ENCODE results near the gene GAST. TPM values are rescaled to one million over a fixed set of nuclear protein-coding genes. Genes with fewer than 3 reads are reported as not detected.

Gene GAST
- total and polyA plus RNA-seq, 9 donors: not detected

- Histone ChIP-seq H3K36me3 (no peaks in the 10 kb centered on the region), H3K27ac (no peak overlapping the region), H3K4me3 (no peak overlapping the region), H3K27me3 (no peaks in the 10 kb centered on the region), H3K4me1 (ENCODE audit: insufficient read depth) (no peaks in the 10 kb centered on the region), H3K9me3 (no peaks in the 10 kb centered on the region)
- WGBS, 3 donors: 81 to 89% (median 87%) methylated on average over 7 of the region's 7 CpGs
- TF ChIP-seq, protein P1, sequence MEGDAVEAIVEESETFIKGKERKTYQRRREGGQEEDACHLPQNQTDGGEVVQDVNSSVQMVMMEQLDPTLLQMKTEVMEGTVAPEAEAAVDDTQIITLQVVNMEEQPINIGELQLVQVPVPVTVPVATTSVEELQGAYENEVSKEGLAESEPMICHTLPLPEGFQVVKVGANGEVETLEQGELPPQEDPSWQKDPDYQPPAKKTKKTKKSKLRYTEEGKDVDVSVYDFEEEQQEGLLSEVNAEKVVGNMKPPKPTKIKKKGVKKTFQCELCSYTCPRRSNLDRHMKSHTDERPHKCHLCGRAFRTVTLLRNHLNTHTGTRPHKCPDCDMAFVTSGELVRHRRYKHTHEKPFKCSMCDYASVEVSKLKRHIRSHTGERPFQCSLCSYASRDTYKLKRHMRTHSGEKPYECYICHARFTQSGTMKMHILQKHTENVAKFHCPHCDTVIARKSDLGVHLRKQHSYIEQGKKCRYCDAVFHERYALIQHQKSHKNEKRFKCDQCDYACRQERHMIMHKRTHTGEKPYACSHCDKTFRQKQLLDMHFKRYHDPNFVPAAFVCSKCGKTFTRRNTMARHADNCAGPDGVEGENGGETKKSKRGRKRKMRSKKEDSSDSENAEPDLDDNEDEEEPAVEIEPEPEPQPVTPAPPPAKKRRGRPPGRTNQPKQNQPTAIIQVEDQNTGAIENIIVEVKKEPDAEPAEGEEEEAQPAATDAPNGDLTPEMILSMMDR (IDR thresholded peaks at IDR 0.05): no peak
- DNase-seq: no peak
- intact Hi-C loops (cut with DNase I): no loop called here
Observed at GRCh38 chr17:41722231-41722630, 10.1 kb downstream of the GAST start.

DNA sequence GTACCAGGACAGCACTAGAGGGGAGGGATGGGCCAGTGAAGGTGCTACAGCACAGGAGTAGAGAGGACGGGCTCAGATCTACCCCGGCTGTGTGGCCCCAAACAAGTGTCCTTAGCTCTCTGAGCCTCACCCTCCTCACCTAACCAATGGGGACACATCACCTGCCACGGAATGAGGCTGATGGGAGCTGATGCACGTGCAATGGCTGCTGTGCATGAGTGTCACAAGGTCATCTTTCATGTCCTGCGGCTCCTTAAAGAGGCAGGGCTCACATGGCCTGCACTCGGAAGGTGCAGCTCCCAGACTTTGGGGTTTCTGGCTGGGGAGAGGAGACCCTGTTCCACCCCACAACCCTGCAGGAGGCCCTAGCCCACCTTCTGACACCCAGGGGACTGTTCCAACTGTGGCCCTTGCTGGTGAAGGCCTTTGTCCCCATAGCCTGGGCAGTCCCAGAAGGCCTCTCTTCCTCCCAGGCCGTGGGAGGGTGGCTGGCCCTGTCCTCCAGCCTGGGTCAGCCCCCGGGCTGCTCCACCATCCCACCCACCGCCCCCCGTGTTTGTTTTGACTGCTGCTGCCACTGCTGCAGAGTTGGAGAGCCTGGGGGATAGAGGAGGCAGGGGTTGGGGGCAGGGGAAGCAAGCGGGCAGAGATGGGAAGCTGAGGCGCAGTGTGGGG, 11.8 kb downstream of the GAST start:
- H3K4me3 ChIP-seq: no peak overlapping the region
- H3K27me3 ChIP-seq: no peaks in the 10 kb centered on the region
- TF ChIP-seq EP300 (IDR thresholded peaks at IDR 0.05) (no peak), POLR2A (IDR thresholded peaks at IDR 0.05) (no peak)
- TF ChIP-seq, protein P1 (IDR thresholded peaks at IDR 0.05): no peak
- no peak for DNase-seq
- H3K27ac ChIP-seq: no peak overlapping the region
- H3K4me1 ChIP-seq (ENCODE audit: insufficient read depth): no peaks in the 10 kb centered on the region
- intact Hi-C loops (cut with DNase I): no loop called here
- WGBS, 3 donors: 70 to 72% (median 70%) methylated on average over 11 to 12 of the region's 12 CpGs
- no peaks in the 10 kb centered on the region for H3K9me3 ChIP-seq
- H3K36me3 ChIP-seq: no peaks in the 10 kb centered on the region

DNA sequence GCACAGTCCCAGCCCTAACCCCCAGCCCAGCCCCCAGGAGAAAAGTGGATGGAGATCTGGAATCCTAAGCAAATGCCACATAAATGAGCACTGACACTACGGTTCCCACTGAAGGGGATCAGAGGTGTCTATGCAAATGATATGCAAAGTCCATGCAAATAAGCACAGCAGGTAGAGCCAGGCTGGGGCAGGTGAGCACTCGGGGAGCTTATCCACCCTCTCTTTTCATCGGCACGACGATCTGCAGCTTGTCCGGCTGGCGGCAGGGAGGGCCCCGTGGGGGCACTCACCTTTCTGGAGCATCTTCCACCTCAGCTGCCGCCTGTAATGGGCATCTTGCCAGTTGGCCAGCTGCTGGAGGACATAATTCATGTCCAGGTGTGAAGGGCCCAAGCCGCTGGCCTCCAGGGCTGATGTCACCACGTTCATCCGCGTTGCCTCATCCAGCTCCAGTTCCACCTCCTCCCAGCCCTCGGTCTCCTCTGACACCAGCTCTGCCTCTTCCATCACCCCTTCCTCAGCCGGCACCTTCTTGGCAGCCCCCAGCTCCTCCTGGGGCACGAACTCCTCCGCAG, 12.4 kb downstream of the GAST start:
- intact Hi-C loops (cut with DNase I): no loop called here
- Histone ChIP-seq H3K9me3 (no peaks in the 10 kb centered on the region), H3K4me1 (ENCODE audit: insufficient read depth) (no peaks in the 10 kb centered on the region), H3K27ac (no peak overlapping the region), H3K36me3 (no peaks in the 10 kb centered on the region), H3K4me3 (no peak overlapping the region), H3K27me3 (no peaks in the 10 kb centered on the region)
- 44 to 53% (median 52%) methylated on average over 16 to 17 of the region's 17 CpGs for WGBS, 3 donors
- DNase-seq: no peak
- TF ChIP-seq EP300 (IDR thresholded peaks at IDR 0.05): no peak
- no peak for TF ChIP-seq POLR2A (IDR thresholded peaks at IDR 0.05)
- TF ChIP-seq, protein P1 (IDR thresholded peaks at IDR 0.05): no peak

- DNase-seq: no peak
- H3K27ac ChIP-seq: no peak overlapping the region
- H3K36me3 ChIP-seq: no peaks in the 10 kb centered on the region
- 74 to 90% (median 86%) methylated on average over 5 of the region's 5 CpGs for WGBS, 3 donors
- no peaks in the 10 kb centered on the region for H3K4me1 ChIP-seq (ENCODE audit: insufficient read depth)
- H3K27me3 ChIP-seq: no peaks in the 10 kb centered on the region
- no peaks in the 10 kb centered on the region for H3K9me3 ChIP-seq
- intact Hi-C loops (cut with DNase I): no loop called here
- H3K4me3 ChIP-seq: no peak overlapping the region
- TF ChIP-seq POLR2A (IDR thresholded peaks at IDR 0.05) (no peak), EP300 (IDR thresholded peaks at IDR 0.05) (no peak)
- TF ChIP-seq, protein P1 (IDR thresholded peaks at IDR 0.05): no peak
Observed at GRCh38 chr17:41725134-41725533, 13.0 kb downstream of the GAST start.

All from ovary (tissue), 9 donors.